GM13976 (cell line): ENCODE measurements around the gene FKBP2.

Source experiments
- DNase-seq: peaks from one replicate; pipeline ENCODE4 v3.0.0; 2012; ENCODE audit warnings: low spot score
- CTCF ChIP-seq: IDR thresholded peaks from 2 replicates; pipeline ENCODE4 v1.5.1; 2012; ENCODE audit warnings: borderline replicate concordance, mild to moderate bottlenecking; ENCODE audit not compliant: insufficient read depth; ENCODE audit errors: extremely low read depth, missing control alignments, control extremely low read depth
- in situ Hi-C: fragments of 300-500 bp; cut with MboI; formaldehyde crosslinking; loops from one replicate; pipeline ENCODE4 v1.12.0; 2022; ENCODE audit warnings: low sequenced_read_pairs, mixed read lengths, inconsistent platforms; ENCODE audit not compliant: unreplicated experiment

Gene FKBP2

GRCh38 chr11:64238999-64239398, 1.9 kb upstream of the FKBP2 start:
- in situ Hi-C loops = no loop called here

GRCh38 chr11:64239662-64240434, 1.0 kb upstream of the FKBP2 start:
- TF ChIP-seq CTCF = no peak
- DNase-seq = peak; percentile 75
- in situ Hi-C loops = no loop called here

More at GRCh38 chr11:64238999-64239398, 1.9 kb upstream of the FKBP2 start:
- DNase-seq = no peak
- TF ChIP-seq CTCF = no peak

GRCh38 chr11:64241241-64241490, 271 bp downstream of the FKBP2 start:
- TF ChIP-seq CTCF = no peak
- DNase-seq = no peak
- in situ Hi-C loops = no loop called here

- no peak for TF ChIP-seq CTCF
- in situ Hi-C loops = no loop called here
- peak; percentile 97 for DNase-seq
Observed at GRCh38 chr11:64241491-64242374, 838 bp downstream of the FKBP2 start.

- in situ Hi-C loops = no loop called here
- DNase-seq = no peak
- no peak for TF ChIP-seq CTCF
Observed at GRCh38 chr11:64243236-64243854, 2.5 kb downstream of the FKBP2 start.

- in situ Hi-C loops = no loop called here
- no peak for TF ChIP-seq CTCF
- DNase-seq = no peak
Observed at GRCh38 chr11:64244107-64244506, 3.2 kb downstream of the FKBP2 start.
